ENCODE results near the gene GGNBP2.

The GGNBP2 gene

DNA sequence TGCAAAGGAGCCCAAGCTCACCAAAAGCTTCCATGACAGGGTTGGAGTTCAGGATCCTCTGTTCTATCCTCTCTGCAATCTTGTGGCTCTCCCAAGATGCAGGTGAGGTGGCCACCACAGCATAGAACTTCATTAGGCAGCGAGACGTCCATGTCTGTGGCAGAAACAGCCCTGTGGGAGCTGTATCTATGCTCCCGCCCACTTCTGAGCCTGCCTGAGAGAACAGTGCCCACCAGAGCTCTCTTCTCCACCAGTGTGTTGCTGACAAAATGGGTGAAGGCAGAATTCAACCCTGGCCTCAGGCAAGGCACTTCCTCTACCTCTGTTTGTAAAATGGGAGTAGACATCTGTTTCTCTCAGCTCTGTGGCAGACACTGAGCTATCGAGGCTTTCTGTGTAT lies 28.9 kb upstream of the GGNBP2 start:
- no peak for DNase-seq

GRCh38 chr17:36523113-36523512 lies 21.6 kb upstream of the GGNBP2 start:
- no peak for DNase-seq

GRCh38 chr17:36524428-36524876 lies 20.3 kb upstream of the GGNBP2 start:
- no peak for DNase-seq

GRCh38 chr17:36525113-36525512 lies 19.6 kb upstream of the GGNBP2 start:
- DNase-seq = no peak

DNA sequence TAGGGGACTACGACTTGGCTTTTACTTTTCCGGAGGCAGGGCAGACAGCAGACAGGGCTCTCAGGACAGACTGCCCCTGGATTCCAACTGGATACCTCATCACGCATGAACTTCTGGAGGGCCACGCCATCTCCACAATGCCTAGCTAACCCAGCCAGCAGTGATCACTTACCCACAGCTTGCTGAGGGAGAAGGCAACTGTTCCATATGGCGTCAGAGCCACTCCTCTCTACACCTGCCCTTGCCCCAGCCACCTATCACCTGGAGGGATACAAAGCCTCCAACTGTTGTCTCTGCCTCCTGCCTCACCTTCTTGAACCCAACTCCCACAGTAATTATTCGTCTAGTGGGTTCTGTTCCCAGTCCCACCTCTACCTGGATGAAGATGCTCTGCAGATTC lies 18.8 kb upstream of the GGNBP2 start:
- no peak for DNase-seq

DNA sequence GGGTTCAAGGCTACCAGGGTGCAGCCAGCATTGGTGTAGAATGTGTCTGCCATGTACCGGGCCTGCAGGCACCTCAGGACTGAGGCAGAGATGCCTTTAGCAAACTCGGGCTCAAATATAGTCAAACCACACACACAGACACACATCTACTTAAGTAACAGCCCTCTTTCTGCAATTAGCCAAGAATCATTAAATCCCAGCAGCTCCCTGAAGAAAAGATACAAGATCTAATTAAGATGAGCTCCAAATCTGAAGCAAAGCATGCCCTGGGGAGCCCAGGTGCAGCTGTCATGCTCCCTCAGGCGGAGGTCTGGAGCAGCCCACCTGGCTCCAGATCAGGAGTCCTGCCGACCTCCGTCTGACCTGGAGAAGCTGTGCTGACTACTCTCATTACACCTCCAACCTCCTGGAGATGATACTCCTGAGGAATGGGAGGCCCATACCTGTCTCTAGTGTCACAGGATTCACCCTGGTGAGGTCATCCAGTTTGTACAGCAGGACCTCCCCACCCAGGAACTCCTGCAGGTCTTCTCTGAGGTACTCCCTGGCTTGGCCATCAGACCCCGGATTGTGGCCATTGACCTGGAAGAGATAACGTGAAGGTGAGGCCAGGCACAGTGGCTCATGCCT lies 17.0 kb upstream of the GGNBP2 start:
- DNase-seq = no peak

DNA sequence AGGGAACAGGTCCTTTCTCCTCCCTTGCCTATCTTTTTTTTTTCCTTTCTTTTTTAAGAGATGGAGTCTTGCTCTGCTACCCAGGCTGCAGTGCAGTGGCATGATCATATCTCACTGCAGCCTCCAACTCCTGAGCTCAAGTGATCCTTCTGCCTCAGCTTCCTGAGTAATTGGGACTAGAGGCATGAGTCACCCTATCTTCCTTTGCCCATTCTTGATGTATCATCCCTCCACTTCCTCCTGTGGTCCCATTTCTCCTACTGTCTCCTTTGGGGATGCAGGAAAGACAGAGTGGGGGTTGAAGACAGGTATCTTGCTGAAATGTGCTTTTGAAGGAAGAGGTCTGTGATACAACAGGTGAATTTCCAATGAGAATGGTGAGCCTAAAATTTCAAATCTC lies 15.6 kb upstream of the GGNBP2 start:
- DNase-seq = no peak

DNA sequence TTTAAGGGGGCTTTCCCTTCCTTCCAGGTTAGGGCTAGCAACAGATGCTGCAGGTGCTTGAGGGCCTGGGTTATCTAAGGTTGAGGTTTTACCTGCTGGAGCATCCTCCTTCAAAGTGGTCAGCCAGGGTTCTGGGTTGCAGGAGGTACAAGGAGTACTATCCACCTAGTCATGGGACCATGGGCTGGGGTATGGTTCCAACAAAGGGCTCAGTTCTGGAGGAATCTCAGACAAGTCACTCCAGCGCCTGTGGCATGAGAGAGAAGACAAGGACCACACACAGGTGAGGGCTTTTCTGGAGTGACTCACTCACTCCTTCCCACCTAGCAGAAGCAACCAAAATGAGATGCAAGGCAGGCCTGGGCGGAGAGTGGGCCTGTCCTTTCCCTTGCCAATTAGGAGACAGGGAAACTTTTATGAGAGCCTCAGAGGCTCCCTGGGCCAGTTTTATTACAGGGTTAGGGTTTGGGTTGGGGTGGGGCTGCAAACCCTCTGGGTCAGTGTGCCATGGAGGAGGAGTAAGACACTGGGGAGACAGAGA lies 12.2 kb upstream of the GGNBP2 start:
- DNase-seq = no peak

DNA sequence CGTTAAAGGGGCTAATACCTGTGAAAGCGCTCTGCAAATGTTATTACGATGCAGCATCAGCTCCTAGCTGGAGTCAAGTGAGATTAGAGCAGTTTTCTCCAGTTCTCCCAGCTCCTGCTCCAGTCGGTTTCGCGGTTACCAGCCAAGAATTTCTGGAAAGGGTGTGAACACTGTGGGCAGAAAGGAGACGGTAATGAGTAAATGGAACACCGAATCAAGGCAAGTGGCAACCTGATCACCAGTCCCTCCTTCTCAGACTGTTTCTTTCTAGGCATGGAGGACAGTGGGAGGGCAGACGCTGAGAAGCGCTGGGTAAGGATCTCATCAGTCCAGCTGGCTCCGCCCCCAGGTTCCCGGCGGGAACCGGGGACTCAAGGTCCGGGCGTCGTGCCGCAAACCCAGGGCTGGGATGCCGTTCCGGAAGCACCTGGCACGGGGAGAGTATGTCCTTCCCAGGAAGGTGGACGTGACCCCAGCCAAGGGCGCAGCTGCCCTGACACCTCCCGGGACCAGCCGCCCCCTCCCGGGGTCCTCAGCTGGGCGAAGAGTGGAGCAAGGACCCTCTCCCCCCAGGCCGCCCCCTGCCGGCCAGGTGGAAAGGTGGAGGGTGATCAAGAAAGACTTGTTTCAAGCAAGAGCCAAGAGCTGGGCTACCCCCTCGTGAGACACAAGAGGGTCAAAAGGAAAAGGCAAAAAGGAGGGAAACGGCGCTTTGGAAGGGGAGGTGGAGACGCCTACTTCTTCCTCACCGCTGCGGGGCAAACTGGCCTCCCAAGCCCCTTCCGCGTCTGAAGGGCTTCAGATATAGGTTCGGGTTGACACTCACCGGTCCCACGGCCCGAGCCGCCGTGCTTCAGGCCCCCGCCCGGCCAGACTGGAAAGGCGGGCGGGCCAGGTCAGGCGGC lies 10.5 kb upstream of the GGNBP2 start:
- peak; percentile 69 for DNase-seq

- peak; percentile 70 for DNase-seq
These were observed 9.7 kb upstream of the GGNBP2 start, which contains the start of the genes MYO19 and PIGW for GRCh38 chr17:36534840-36535668. Gene MYO19 (minus strand): TSS chr17:36534868. CDS start chr17:36532538, 2,330 bp downstream. Gene PIGW (plus strand): TSS chr17:36534987. CDS start chr17:36537102, 2,115 bp downstream.

DNA sequence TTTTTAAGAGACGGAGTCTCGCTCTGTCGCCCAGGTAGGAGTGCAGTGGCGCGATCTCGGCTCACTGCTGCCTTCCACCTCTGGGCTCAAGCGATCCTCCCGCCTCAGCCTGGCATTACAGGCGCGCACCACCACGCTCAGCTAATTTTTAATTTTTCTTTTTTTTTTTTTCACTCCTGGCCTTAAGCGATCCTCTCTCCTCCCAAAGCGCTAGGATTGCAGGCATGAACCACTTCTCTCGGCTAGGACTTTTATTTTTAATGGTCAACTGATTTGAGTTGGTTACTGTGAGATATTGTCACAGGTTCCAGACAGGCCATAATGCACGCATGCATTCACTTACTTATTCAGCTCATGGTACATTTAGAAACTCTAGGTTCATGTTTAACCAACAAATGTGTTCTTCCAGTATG lies 9.0 kb upstream of the GGNBP2 start:
- no peak for DNase-seq

DNA sequence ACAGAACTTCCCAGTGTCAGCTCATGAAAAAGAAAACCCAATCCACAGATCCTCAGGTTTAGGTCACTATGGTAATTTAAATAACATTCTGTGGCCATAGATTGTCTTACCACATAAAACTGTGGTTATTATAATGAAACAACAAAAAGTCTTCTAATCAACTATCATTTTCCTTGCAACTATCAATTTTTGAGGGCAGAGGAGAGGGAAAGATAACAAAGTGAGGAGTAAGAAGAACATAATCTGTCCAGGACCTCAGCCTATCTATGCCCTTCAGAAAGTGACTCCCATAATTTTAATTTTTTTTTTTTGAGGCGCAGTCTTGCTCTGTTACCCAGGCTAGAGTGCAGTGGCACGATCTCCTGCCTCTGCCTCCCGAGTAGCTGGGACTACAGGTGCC lies 4.0 kb upstream of the GGNBP2 start:
- no peak for DNase-seq

DNA sequence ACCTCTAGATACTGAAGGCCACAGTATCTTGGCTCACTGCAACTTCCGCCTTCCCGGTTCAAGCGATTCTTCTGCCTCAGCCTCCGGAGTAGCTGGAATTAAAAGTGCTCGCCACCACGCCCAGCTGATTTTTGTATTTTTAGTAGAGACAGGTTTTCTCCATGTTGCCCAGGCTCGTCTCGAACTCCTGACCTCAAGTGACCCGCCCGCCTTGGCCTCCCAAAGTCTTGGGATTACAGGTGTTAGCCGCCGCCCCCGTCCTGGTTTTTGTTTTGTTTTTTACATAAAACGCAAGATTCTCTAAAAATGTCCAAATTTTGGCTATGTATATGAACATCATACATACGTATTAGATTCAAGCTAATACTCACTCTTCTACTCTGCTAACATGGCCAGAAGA lies 2.0 kb upstream of the GGNBP2 start:
- DNase-seq = no peak

- no peak for DNase-seq
These were observed 744 bp upstream of the GGNBP2 start for GRCh38 chr17:36544044-36544306.

- no peak for DNase-seq
These were observed 352 bp downstream of the GGNBP2 start for GRCh38 chr17:36545077-36545464.

- peak; percentile 64 for DNase-seq
These were observed 1.0 kb downstream of the GGNBP2 start for GRCh38 chr17:36545465-36546417.

DNA sequence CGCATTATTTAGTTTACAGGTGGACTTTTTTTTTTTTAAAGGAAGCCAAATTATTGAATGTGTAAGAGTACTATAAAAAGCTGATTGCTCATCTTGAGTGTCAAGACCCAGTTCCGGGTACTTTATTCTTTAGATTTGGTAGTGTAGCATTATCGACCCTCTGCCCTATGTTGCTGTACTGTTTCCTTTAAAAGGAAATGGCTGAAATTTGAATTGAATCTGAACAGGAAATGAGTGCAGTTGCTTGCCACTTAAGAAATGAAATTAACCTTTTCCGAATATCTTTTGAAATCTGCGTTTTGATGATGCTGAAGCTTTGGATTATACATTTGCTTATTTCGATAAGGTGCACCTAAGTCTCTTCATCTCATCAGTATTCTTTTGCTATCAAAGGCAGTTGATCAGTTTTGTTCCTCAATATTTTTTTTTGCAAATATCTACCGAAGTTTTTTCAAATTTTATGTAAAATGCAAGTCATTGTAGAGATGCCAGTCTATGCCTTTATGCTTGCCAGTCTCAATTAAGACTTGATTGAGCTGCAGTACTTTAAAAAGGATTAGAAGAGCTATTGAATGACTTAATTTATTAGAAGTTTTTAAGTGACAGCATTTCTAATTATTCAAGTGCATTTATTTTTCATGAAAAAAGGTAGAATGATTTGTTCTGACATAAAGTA lies 1.8 kb downstream of the GGNBP2 start:
- DNase-seq = no peak

DNA sequence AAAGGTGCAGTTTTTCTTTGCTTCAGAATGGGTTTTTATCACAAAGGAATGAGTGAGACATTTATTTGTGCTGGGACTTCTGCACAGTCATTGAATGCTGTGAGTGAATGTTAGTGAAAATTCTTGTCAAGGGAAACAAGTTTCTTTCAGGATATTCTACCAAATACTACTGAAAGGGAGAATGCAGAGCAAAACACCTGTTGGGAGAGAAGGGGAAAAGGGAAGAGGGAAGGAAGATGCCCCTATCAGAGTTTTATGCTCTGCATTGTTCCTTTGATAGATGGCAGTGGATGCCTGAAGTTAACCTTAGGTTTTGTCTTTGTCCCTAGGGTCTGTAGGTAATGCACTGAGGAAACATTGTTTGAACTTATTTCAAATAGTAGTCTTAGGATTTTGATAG lies 3.1 kb downstream of the GGNBP2 start:
- DNase-seq = no peak

GRCh38 chr17:36550491-36551417 lies 6.0 kb downstream of the GGNBP2 start:
- no peak for DNase-seq

GRCh38 chr17:36553459-36553858 lies 8.7 kb downstream of the GGNBP2 start:
- DNase-seq = no peak
